ENCODE data around the gene DLD.

Gene DLD

GRCh38 chr7:107937531-107937930 is 46.5 kb downstream of the DLD start:
- no peak for DNase-seq
- Mint-ChIP-seq H3K4me1 (no peaks in the 10 kb centered on the region), H3K4me3 (no peak overlapping the region), H3K27me3 (no peaks in the 10 kb centered on the region), H3K27ac (no peak overlapping the region), H3K36me3 (peaks cover 3% of the 10 kb centered on the region), H3K9me3 (no peaks in the 10 kb centered on the region)
- CTCF ChIA-PET, result no interaction called here

DNA sequence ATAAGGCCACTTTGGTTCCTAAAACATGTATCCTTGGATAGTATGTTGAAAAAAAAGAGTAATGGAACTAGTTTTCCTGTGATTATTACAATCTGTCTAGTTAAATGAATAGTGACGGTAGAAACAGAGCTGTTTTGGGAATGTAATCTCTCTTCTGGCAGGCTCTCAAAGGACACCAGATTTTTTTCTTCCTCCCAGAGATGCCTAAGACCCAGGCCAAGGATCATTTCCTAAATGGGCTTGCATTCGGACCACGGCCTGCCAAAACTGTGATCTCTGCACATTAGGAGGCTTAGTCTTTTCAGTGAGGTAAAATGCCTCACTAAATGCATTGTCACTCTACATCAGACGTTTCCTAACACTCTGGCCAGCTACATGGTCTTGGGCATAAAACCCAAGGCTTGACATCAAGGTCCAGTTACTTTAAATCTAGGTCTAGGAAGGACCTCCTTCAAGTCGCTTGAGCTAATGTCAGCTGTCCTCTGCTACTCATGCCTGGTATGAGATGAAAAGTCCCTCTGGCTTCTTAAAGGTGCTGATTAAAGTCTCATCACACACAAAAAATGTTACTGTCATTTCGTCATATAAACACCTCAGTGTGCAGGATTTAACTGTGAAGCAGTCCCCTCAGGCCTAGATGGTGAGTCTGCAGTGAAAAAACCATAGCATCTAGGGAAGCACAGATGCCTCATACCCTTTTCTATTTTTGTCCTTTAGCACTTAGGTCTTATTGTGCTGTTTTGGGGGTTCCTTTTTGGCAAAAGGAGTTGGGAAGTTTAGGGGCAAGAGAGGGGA is 47.7 kb downstream of the DLD start:
- CTCF ChIA-PET, result no interaction called here
- H3K27ac Mint-ChIP-seq, result no peak overlapping the region
- H3K4me1 Mint-ChIP-seq, result no peaks in the 10 kb centered on the region
- no peaks in the 10 kb centered on the region for H3K27me3 Mint-ChIP-seq
- H3K4me3 Mint-ChIP-seq, result no peak overlapping the region
- no peak for DNase-seq
- no peaks in the 10 kb centered on the region for H3K9me3 Mint-ChIP-seq
- no peaks in the 10 kb centered on the region for H3K36me3 Mint-ChIP-seq

DNA sequence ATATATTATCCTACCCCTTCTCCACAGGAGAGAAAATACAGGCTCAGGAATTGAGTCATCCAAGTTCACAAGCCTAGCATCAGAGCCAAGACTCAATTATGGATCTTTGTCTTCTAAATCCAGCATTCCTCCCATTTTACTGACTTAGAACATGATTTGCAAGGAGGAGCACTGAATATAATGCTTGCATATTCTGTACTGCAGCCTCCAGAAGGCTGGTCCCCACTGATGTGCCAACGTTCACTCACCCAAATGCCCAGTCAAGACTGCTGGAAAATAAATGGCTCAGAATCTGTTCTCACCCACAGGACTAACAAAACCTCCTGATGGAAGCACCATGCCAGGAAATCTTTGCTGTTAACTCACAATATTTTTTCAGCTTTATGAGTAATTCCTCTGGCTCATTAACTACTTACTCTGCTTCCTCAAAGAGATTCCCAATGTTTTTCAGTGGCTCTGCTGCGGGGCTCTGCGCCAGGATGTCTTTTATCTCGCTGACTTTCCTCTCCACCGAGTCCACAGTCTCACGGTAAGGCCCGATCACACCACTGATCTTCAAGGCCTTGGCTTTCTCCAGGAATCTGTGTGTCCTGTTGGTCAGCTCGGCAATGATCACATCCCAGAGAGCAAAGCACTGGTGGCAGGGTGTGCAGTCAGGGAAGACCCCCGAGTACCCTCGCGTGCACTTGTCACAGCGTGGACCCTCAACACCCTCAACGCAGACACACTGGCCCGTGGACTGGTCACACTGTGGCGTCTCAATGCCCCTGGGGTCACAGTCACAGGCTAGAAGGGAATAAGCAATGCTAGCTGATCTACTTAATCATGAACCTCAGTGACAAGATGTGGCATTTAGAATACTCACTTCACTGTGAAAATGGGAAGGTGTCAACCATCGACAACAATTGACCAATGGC is 48.8 kb downstream of the DLD start:
- H3K36me3 Mint-ChIP-seq, result no peaks in the 10 kb centered on the region
- H3K9me3 Mint-ChIP-seq, result no peaks in the 10 kb centered on the region
- CTCF ChIA-PET, result no interaction called here

GRCh38 chr7:107940951-107941350 is 50.0 kb downstream of the DLD start:
- Mint-ChIP-seq H3K4me1 (no peaks in the 10 kb centered on the region), H3K4me3 (no peak overlapping the region), H3K27me3 (no peaks in the 10 kb centered on the region), H3K27ac (no peak overlapping the region), H3K9me3 (no peaks in the 10 kb centered on the region), H3K36me3 (no peaks in the 10 kb centered on the region)
- CTCF ChIA-PET, result no interaction called here
- no peak for DNase-seq

More for the DNA sequence above, 48.8 kb downstream of the DLD start:
- no peak for DNase-seq
- H3K4me3 Mint-ChIP-seq, result no peak overlapping the region
- no peaks in the 10 kb centered on the region for H3K27me3 Mint-ChIP-seq
- no peaks in the 10 kb centered on the region for H3K4me1 Mint-ChIP-seq
- no peak overlapping the region for H3K27ac Mint-ChIP-seq

GRCh38 chr7:107943018-107943417 is 52.0 kb downstream of the DLD start:
- Mint-ChIP-seq H3K4me1 (no peaks in the 10 kb centered on the region), H3K36me3 (no peaks in the 10 kb centered on the region), H3K9me3 (no peaks in the 10 kb centered on the region), H3K27ac (no peak overlapping the region), H3K27me3 (no peaks in the 10 kb centered on the region), H3K4me3 (no peak overlapping the region)
- no peak for DNase-seq
- CTCF ChIA-PET, result no interaction called here

- no peaks in the 10 kb centered on the region for H3K36me3 Mint-ChIP-seq
- no peaks in the 10 kb centered on the region for H3K9me3 Mint-ChIP-seq
- H3K4me1 Mint-ChIP-seq, result no peaks in the 10 kb centered on the region
- H3K4me3 Mint-ChIP-seq, result no peak overlapping the region
- CTCF ChIA-PET, result no interaction called here
- no peak for DNase-seq
- no peak overlapping the region for H3K27ac Mint-ChIP-seq
- no peaks in the 10 kb centered on the region for H3K27me3 Mint-ChIP-seq
Observed at GRCh38 chr7:107944411-107945169, 53.6 kb downstream of the DLD start.

GRCh38 chr7:107945332-107945731 is 54.3 kb downstream of the DLD start:
- H3K4me1 Mint-ChIP-seq, result no peaks in the 10 kb centered on the region
- DNase-seq, result no peak
- H3K4me3 Mint-ChIP-seq, result no peak overlapping the region
- no peaks in the 10 kb centered on the region for H3K9me3 Mint-ChIP-seq
- H3K27ac Mint-ChIP-seq, result no peak overlapping the region
- no peaks in the 10 kb centered on the region for H3K36me3 Mint-ChIP-seq
- no peaks in the 10 kb centered on the region for H3K27me3 Mint-ChIP-seq
- CTCF ChIA-PET, result interaction anchor here (1.5 kb wide), 1 partner anchor 200 kb away, joined by 5 read pairs; no protein-coding TSS in a partner anchor

- Mint-ChIP-seq H3K27ac (no peak overlapping the region), H3K27me3 (no peaks in the 10 kb centered on the region), H3K4me3 (no peak overlapping the region), H3K4me1 (no peaks in the 10 kb centered on the region), H3K9me3 (no peaks in the 10 kb centered on the region), H3K36me3 (no peaks in the 10 kb centered on the region)
- DNase-seq, result no peak
- CTCF ChIA-PET, result interaction anchor here (1.5 kb wide), 1 partner anchor 199 kb away, joined by 5 read pairs; no protein-coding TSS in a partner anchor
Observed at GRCh38 chr7:107946451-107946850, 55.5 kb downstream of the DLD start.

- H3K36me3 Mint-ChIP-seq, result no peaks in the 10 kb centered on the region
- H3K9me3 Mint-ChIP-seq, result no peaks in the 10 kb centered on the region
- H3K4me3 Mint-ChIP-seq, result no peak overlapping the region
- CTCF ChIA-PET, result interaction anchor here (1.5 kb wide), 1 partner anchor 199 kb away, joined by 5 read pairs; no protein-coding TSS in a partner anchor
- no peaks in the 10 kb centered on the region for H3K27me3 Mint-ChIP-seq
- no peaks in the 10 kb centered on the region for H3K4me1 Mint-ChIP-seq
- H3K27ac Mint-ChIP-seq, result no peak overlapping the region
- no peak for DNase-seq
Observed at GRCh38 chr7:107946881-107947280, 55.9 kb downstream of the DLD start.

- Mint-ChIP-seq H3K4me3 (no peak overlapping the region), H3K4me1 (no peaks in the 10 kb centered on the region), H3K36me3 (no peaks in the 10 kb centered on the region), H3K9me3 (no peaks in the 10 kb centered on the region), H3K27ac (no peak overlapping the region), H3K27me3 (no peaks in the 10 kb centered on the region)
- CTCF ChIA-PET, result no interaction called here
- no peak for DNase-seq
Observed at GRCh38 chr7:107948645-107949442, 57.9 kb downstream of the DLD start.

- no peaks in the 10 kb centered on the region for H3K27me3 Mint-ChIP-seq
- H3K4me1 Mint-ChIP-seq, result no peaks in the 10 kb centered on the region
- no peak overlapping the region for H3K4me3 Mint-ChIP-seq
- no peak for DNase-seq
- no peaks in the 10 kb centered on the region for H3K9me3 Mint-ChIP-seq
- H3K36me3 Mint-ChIP-seq, result no peaks in the 10 kb centered on the region
- CTCF ChIA-PET, result no interaction called here
- H3K27ac Mint-ChIP-seq, result no peak overlapping the region
Observed at GRCh38 chr7:107949443-107949935, 58.5 kb downstream of the DLD start.

GRCh38 chr7:107951172-107951787 is 60.3 kb downstream of the DLD start:
- Mint-ChIP-seq H3K4me1 (no peaks in the 10 kb centered on the region), H3K27ac (no peak overlapping the region), H3K9me3 (no peaks in the 10 kb centered on the region), H3K4me3 (no peak overlapping the region), H3K36me3 (no peaks in the 10 kb centered on the region), H3K27me3 (peaks cover 6% of the 10 kb centered on the region)
- CTCF ChIA-PET, result no interaction called here
- no peak for DNase-seq

- Mint-ChIP-seq H3K27ac (no peak overlapping the region), H3K27me3 (peaks cover 6% of the 10 kb centered on the region), H3K9me3 (no peaks in the 10 kb centered on the region), H3K36me3 (no peaks in the 10 kb centered on the region), H3K4me3 (no peak overlapping the region), H3K4me1 (no peaks in the 10 kb centered on the region)
- DNase-seq, result no peak
- CTCF ChIA-PET, result no interaction called here
Observed at GRCh38 chr7:107951896-107952295, 60.9 kb downstream of the DLD start.

Measured in activated naive CD4-positive, alpha-beta T cell treated with anti-CD3 and anti-CD28 coated beads, Interleukin-2, amount 10 ng/mL, durations not matched to agents 7 days and 5 days (primary cell).